Bronchial epithelial cell (primary cell): ENCODE measurements around the gene SLC30A1. TPM values are rescaled to one million over a fixed set of nuclear protein-coding genes. Genes with fewer than 3 reads are reported as not detected.

ENCODE experiments used
- DNase-seq: peaks from one replicate; pipeline ENCODE4 v3.0.0-alpha.2; 2010; ENCODE audit warnings: low read depth
- FAIRE-seq: peaks from 2 replicates; lab custom pipeline; 2011; peaks lifted over from hg19 to GRCh38; lab: Jason Lieb, UNC
- H3K27me3 ChIP-seq: 2 replicates; pipeline ENCODE4 v1.5.1; 2011; ENCODE audit warnings: low read length; ENCODE audit not compliant: control insufficient read depth, insufficient read depth
- H3K36me3 ChIP-seq: 2 replicates; pipeline ENCODE4 v1.5.1; 2011; ENCODE audit warnings: low read length; ENCODE audit not compliant: control insufficient read depth, insufficient read depth
- H3K4me3 ChIP-seq: 2 replicates; pipeline ENCODE4 v1.5.1; 2011; ENCODE audit warnings: mild to moderate bottlenecking, low read depth, low read length, control low read depth
- total RNA-seq: library from RNA; depleted of rRNA; stranded (reverse); fragments of >200 nt; gene quantifications from 2 replicates; pipeline ENCODE4 v1.2.1, GENCODE V29; 2014
- TF ChIP-seq, protein P1 (sequence below): IDR thresholded peaks from 2 replicates; pipeline ENCODE4 v1.5.1; 2011; ENCODE audit warnings: mild to moderate bottlenecking, moderate library complexity, low read length, control low read depth, inconsistent platforms; ENCODE audit not compliant: insufficient read depth, severe bottlenecking

The SLC30A1 gene
- total RNA-seq, 1 donor from 2014 or later: 29.0 TPM

DNA sequence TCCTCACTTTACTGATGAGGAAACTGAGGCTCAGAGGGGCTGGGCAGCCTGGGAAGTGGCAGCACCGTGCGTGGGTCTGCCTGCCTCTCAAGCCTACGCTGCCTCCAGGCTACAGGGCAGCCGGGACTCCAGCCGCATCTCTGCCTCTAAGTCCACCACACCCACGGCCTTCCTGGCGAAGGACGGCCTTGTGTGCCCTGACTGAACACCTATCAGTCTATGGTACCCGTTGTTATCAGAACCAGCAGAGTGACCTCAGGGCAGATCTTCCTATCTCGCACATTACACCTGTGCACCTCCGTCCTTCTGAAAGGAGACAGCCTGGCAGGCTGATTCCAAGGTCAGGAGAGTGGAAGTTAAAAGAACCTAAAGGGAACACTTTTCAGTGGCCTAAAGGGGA, 35.7 kb upstream of the SLC30A1 start:
- Histone ChIP-seq H3K36me3 (no peaks in the 10 kb centered on the region), H3K4me3 (no peak overlapping the region), H3K27me3 (no peaks in the 10 kb centered on the region)
- FAIRE-seq (no peak), DNase-seq (no peak)
- TF ChIP-seq, protein P1, sequence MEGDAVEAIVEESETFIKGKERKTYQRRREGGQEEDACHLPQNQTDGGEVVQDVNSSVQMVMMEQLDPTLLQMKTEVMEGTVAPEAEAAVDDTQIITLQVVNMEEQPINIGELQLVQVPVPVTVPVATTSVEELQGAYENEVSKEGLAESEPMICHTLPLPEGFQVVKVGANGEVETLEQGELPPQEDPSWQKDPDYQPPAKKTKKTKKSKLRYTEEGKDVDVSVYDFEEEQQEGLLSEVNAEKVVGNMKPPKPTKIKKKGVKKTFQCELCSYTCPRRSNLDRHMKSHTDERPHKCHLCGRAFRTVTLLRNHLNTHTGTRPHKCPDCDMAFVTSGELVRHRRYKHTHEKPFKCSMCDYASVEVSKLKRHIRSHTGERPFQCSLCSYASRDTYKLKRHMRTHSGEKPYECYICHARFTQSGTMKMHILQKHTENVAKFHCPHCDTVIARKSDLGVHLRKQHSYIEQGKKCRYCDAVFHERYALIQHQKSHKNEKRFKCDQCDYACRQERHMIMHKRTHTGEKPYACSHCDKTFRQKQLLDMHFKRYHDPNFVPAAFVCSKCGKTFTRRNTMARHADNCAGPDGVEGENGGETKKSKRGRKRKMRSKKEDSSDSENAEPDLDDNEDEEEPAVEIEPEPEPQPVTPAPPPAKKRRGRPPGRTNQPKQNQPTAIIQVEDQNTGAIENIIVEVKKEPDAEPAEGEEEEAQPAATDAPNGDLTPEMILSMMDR: no peak

DNA sequence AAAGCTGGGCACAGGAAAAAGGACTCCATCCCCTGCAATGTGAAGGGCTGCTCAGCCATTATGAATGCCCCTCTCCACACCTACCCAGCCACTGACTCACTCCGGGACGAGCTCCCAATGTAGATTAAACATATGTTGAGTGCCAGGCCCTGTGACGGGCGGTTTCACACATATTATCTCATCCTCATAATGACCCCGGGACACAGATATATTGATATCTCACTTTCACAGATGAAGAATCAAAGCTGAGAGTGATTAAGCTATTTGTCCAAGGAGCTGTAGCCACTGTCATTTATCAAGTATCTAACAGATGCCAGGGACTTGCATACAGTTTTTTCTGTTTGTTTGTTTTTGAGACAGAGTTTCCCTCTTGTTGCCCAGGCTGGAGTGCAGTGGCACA, 35.0 kb upstream of the SLC30A1 start:
- H3K36me3 ChIP-seq: no peaks in the 10 kb centered on the region
- FAIRE-seq (no peak), DNase-seq (no peak)
- no peak overlapping the region for H3K4me3 ChIP-seq
- TF ChIP-seq, protein P1: no peak
- no peaks in the 10 kb centered on the region for H3K27me3 ChIP-seq

DNA sequence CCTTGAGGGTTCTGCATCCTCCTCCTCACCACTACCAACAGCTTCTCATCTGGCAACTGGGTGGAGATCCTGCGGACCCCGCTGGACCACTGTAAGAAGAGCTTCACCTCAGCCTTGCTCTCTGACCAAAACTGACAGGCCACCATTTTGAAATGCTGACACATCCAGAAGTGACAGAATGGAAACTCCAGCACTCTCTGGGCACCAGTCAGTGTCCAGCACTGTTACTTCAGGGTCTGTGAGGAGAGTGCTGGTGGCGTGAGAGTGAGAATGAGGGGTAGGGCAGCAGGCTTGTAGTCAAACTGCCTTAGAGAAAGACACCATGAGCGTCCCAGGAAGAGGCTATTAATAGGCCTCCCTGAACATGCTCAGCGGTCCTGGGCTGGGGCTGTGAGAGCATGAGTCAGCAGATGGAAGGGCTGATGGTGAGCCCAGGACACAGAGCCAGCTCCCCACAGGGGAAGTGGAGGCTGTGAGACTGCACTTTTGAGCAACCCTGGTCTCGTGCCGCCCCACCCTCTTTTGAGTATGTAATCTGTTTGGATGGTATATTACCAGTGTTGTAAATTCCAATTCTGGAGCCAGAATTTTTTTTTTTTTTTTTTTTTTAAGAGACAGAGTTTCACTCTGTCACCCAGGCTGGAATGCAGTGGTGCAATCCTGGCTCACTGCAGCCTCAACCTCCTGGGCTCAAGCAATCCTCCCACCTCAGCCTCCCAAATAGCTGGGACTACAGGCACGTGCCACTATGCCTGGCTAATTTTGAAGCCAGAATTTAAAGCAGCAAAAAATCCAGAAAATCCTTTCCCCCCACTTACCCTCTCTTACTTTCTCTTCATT, 34.4 kb upstream of the SLC30A1 start:
- TF ChIP-seq, protein P1: no peak
- peak; percentile 79 for DNase-seq
- Histone ChIP-seq H3K27me3 (no peaks in the 10 kb centered on the region), H3K36me3 (no peaks in the 10 kb centered on the region), H3K4me3 (no peak overlapping the region)
- FAIRE-seq: peak; percentile 90

DNA sequence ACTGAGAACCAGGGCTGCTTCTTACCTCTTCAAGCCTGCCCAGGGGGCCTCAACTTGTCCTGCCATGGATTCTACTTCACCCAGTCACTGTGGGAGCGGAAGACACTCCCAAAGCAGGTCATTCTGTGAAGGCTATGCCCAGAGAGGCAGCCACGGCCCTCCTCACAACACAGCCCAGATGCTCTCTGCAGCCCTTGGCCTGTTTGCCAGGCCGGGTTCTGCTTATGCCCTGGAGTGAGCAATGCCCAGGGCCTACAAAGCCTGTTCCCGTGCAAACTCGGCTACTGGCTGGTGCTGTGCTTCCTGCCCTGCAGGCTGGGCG, 33.8 kb upstream of the SLC30A1 start:
- TF ChIP-seq, protein P1: no peak
- no peaks in the 10 kb centered on the region for H3K36me3 ChIP-seq
- H3K27me3 ChIP-seq: no peaks in the 10 kb centered on the region
- FAIRE-seq: no peak
- DNase-seq: no peak
- no peak overlapping the region for H3K4me3 ChIP-seq

DNA sequence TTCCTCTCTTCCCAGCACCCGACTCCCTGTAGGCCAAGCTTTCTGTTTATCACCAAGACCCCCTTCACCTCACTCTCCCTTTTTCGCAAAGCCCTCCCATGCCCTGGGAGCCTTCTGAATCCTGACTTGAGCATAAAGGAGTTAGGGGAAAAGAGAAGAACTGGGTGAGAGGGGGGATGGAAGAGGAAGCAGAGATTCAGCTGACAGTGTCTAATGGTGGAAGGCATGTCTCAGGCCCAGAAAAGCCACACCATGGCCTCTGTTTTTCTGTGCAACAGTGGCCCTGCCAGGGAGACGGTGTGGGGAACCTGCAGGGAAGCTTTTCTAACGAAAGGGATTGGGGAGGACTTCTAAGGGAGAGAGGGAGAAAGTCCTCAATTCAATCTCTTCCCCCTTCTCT, 32.9 kb upstream of the SLC30A1 start:
- TF ChIP-seq, protein P1: no peak
- Histone ChIP-seq H3K27me3 (no peaks in the 10 kb centered on the region), H3K4me3 (no peak overlapping the region), H3K36me3 (no peaks in the 10 kb centered on the region)
- no peak for FAIRE-seq
- no peak for DNase-seq
